Measurements from ENCODE around the gene ROGDI. TPM values are rescaled to one million over a fixed set of nuclear protein-coding genes. Genes with fewer than 3 reads are reported as not detected.

Gene ROGDI
- total and polyA plus RNA-seq, 2 of the 13 experiments (the other 11 are each of a cell fraction or from before 2014, with no cell fraction given): 19.2 to 42.1 TPM

DNA sequence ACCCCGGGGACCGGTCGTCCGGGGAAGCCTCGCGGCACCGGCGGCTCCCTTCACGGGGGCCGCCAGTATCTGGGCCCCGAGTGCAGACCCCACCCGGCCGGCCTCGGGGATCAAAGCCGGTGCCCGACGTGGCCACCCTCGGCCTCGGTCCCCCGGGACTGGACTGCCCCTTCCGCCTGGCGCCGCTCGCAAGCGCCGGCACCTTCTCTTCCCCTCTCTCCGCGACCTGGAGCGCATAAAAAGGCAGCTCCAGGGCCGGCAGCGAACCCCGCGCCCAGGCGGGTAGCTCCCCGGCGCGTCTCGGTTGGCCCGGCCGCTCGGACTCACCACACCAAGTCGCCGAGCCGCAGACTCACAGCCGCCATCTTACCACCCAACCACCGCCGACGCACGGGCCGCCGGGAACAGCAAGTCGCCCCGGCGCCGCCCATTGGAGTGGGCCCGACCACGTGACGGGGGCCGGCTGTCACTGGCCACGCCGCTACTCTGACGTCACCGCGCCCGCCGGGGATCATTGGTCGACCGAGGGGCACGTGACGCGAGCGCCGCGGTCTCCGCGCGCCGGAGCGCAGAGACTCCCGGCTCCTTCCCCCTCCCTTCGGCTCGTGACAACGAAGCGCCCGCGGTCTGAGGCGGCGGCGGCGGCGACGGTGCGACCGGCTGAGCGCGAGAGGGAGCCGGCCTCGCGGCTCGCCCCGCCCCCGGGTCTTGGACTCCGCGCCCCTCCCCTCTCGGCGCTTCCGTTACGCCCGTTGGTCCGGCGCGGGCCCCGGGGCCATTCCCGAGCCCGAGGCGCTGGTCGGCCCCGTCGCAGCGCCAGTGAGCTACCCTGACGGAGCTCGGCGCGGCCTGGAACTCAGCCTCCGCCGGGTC, 44.7 kb upstream of the ROGDI start, which contains the start of the genes GLYR1 and UBN1 (continued):
- TF ChIP-seq, protein P1, sequence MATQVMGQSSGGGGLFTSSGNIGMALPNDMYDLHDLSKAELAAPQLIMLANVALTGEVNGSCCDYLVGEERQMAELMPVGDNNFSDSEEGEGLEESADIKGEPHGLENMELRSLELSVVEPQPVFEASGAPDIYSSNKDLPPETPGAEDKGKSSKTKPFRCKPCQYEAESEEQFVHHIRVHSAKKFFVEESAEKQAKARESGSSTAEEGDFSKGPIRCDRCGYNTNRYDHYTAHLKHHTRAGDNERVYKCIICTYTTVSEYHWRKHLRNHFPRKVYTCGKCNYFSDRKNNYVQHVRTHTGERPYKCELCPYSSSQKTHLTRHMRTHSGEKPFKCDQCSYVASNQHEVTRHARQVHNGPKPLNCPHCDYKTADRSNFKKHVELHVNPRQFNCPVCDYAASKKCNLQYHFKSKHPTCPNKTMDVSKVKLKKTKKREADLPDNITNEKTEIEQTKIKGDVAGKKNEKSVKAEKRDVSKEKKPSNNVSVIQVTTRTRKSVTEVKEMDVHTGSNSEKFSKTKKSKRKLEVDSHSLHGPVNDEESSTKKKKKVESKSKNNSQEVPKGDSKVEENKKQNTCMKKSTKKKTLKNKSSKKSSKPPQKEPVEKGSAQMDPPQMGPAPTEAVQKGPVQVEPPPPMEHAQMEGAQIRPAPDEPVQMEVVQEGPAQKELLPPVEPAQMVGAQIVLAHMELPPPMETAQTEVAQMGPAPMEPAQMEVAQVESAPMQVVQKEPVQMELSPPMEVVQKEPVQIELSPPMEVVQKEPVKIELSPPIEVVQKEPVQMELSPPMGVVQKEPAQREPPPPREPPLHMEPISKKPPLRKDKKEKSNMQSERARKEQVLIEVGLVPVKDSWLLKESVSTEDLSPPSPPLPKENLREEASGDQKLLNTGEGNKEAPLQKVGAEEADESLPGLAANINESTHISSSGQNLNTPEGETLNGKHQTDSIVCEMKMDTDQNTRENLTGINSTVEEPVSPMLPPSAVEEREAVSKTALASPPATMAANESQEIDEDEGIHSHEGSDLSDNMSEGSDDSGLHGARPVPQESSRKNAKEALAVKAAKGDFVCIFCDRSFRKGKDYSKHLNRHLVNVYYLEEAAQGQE (IDR thresholded peaks at IDR 0.05; ENCODE audit: borderline replicate concordance in 1 of 2, low read depth in 1 of 2, low read length in 2 of 2): peak in 1 of 2 experiments; percentile 8; a peak in 1 of 4 replicates
- TF ChIP-seq, protein P2, sequence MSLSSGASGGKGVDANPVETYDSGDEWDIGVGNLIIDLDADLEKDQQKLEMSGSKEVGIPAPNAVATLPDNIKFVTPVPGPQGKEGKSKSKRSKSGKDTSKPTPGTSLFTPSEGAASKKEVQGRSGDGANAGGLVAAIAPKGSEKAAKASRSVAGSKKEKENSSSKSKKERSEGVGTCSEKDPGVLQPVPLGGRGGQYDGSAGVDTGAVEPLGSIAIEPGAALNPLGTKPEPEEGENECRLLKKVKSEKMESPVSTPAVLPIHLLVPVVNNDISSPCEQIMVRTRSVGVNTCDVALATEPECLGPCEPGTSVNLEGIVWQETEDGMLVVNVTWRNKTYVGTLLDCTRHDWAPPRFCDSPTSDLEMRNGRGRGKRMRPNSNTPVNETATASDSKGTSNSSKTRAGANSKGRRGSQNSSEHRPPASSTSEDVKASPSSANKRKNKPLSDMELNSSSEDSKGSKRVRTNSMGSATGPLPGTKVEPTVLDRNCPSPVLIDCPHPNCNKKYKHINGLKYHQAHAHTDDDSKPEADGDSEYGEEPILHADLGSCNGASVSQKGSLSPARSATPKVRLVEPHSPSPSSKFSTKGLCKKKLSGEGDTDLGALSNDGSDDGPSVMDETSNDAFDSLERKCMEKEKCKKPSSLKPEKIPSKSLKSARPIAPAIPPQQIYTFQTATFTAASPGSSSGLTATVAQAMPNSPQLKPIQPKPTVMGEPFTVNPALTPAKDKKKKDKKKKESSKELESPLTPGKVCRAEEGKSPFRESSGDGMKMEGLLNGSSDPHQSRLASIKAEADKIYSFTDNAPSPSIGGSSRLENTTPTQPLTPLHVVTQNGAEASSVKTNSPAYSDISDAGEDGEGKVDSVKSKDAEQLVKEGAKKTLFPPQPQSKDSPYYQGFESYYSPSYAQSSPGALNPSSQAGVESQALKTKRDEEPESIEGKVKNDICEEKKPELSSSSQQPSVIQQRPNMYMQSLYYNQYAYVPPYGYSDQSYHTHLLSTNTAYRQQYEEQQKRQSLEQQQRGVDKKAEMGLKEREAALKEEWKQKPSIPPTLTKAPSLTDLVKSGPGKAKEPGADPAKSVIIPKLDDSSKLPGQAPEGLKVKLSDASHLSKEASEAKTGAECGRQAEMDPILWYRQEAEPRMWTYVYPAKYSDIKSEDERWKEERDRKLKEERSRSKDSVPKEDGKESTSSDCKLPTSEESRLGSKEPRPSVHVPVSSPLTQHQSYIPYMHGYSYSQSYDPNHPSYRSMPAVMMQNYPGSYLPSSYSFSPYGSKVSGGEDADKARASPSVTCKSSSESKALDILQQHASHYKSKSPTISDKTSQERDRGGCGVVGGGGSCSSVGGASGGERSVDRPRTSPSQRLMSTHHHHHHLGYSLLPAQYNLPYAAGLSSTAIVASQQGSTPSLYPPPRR (CRISPR knock-in tag; IDR thresholded peaks at IDR 0.05; ENCODE audit: borderline replicate concordance): no peak; the same call in 1 of the 2 replicates
- TF ChIP-seq KMT2B (CRISPR knock-in tag; IDR thresholded peaks at IDR 0.05) (peak; percentile 61; the same call in 1 of the 2 replicates), RNF2 (conservative IDR thresholded peaks at IDR 0.05; ENCODE audit: low read depth) (no peak), ZNF878 (CRISPR knock-in tag; IDR thresholded peaks at IDR 0.05) (no peak), ZNF670 (CRISPR knock-in tag; IDR thresholded peaks at IDR 0.05; ENCODE audit: borderline replicate concordance) (no peak; the same call in 1 of the 2 replicates), ZNF230 (CRISPR knock-in tag; IDR thresholded peaks at IDR 0.05) (no peak), AKNA (CRISPR knock-in tag; IDR thresholded peaks at IDR 0.05; ENCODE audit: borderline replicate concordance) (peak; percentile 16; the same call in 1 of the 2 replicates), TFDP1 (CRISPR knock-in tag; IDR thresholded peaks at IDR 0.05; ENCODE audit: borderline replicate concordance) (peak; percentile 49; the same call in 1 of the 2 replicates), FOXP1 (IDR thresholded peaks at IDR 0.05) (no peak), FOXP1 (CRISPR knock-in tag; IDR thresholded peaks at IDR 0.05) (no peak)
- TF ChIP-seq, protein P3, sequence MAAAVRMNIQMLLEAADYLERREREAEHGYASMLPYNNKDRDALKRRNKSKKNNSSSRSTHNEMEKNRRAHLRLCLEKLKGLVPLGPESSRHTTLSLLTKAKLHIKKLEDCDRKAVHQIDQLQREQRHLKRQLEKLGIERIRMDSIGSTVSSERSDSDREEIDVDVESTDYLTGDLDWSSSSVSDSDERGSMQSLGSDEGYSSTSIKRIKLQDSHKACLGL (CRISPR knock-in tag; IDR thresholded peaks at IDR 0.05): peak; percentile 68; the same call in 1 of the 2 replicates
